Left kidney (tissue), 2 donors: ENCODE measurements around the gene DKKL1. TPM values are rescaled to one million over a fixed set of nuclear protein-coding genes. Genes with fewer than 3 reads are reported as not detected.
"Not testable (repeated sequence)": the region's sequence is repeated elsewhere in the genome, so short reads cannot be mapped to it uniquely, and the experiment has no call there.

Source experiments
- DNase-seq: peaks from one replicate; pipeline ENCODE4 v3.0.0-alpha.2; 2013
- polyA plus RNA-seq: library from polyadenylated mRNA; unstranded; fragments of 120-200 nt; gene quantifications from one replicate; pipeline ENCODE4 v1.2.1, GENCODE V29; 2013; ENCODE audit not compliant: insufficient read length

DKKL1 gene
- polyA plus RNA-seq, 1 donor = 5.0 TPM

- DNase-seq = peak; percentile 94
Observed at GRCh38 chr19:49361438-49362047, 2.1 kb upstream of the DKKL1 start.

DNA sequence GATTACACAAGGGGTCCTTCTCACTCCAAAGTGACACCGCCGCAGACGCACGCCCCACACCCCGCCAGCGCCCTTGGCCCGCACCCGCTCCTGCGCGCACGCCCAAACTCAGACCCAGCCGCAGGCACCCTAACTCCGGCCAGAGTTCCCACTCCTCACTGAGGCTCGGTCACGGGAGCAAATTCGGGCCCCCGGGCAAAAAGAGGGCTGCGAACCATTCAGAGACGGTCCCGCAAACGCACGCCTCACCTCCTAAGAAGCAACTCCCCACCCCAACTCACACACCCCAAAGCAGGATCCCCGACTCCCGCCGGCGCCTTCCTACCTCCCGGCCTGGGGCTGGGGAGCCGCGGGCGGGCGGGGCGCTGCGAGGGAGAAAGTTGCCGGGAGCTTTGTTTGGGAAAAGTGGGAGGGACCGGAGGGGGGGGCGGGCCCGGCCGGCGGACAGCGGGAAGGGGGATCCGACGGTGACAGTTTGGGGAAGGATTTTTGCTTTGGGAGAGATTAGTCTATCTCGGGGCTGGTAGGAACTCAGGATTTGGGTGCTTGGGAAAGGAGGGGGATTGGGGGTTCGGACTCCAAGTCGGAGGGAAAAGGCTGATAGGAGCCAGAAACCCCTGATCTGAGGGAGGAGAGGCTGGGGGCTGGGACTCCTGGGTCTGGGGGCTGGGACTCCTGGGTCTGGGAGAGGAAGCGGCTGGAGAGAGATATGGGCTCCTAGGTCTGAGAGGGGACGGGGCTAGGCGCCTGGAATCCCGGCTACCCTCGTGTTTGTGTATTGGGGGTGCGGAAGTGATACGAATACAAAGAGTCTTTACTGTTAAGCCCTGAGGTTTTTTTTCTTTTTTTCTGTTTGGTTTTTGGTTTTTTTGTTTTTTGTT, 1.4 kb upstream of the DKKL1 start, which contains the start of gene TEAD2:
TSS of gene TEAD2 (minus strand) at position 369 of the 881 bp plus-strand sequence. CDS start 2,341 bp downstream, outside the sequence.
- peak; percentile 78 for DNase-seq

GRCh38 chr19:49362929-49363267, 779 bp upstream of the DKKL1 start:
- DNase-seq = no peak

DNA sequence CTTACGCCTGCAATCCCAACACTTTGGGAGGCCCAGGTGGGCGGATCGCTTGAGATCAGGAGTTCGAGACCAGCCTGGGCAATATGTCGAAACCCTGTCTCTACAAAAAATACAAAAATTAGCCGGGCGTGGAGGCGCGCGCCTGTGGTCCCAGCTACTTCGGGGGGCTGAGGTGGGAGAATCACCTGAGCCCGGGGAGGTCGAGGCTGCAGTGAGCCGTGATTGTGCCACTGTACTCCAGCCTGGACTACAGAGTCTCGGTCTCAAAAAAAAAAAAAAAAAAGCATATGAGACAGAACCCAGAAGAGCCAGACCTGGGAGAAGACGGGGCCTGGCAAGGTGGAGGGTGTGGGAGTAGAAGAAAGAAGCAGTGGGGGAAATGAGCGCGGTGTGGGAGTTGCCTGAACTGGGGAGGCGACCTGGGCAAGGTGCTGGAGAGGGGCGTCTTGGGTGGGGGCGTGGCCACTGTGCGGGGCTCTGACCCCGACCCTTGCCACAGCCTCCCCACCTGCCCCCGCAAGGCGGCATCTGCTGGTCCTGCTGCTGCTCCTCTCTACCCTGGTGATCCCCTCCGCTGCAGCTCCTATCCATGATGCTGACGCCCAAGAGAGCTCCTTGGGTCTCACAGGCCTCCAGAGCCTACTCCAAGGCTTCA, 533 bp downstream of the DKKL1 start:
- DNase-seq = no peak

DNA sequence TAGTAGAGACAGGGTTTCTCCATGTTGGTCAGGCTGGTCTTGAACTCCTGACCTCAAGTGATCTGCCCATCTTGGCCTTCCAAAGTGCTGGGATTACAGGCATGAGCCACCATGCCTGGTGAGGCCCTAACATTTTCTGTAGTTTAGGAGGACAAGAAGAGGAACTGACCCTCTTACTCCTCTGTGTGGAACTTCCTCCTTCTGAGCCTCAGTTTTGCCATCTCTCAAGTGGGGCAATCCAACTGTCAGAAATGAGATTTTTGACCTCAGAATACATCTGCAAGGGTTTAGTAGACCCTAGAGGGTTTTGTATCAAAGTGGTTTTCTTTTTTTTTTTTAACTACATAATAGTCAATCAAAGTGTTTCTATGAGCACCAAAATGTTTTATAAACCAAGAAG, 2.4 kb downstream of the DKKL1 start:
- no peak for DNase-seq

- DNase-seq = no peak
Observed at GRCh38 chr19:49368711-49369358, 5.2 kb downstream of the DKKL1 start.

- no peak for DNase-seq
Observed at GRCh38 chr19:49371184-49371583, 7.5 kb downstream of the DKKL1 start.

- DNase-seq = not testable (repeated sequence)
Observed at GRCh38 chr19:49373174-49373573, 9.5 kb downstream of the DKKL1 start.

DNA sequence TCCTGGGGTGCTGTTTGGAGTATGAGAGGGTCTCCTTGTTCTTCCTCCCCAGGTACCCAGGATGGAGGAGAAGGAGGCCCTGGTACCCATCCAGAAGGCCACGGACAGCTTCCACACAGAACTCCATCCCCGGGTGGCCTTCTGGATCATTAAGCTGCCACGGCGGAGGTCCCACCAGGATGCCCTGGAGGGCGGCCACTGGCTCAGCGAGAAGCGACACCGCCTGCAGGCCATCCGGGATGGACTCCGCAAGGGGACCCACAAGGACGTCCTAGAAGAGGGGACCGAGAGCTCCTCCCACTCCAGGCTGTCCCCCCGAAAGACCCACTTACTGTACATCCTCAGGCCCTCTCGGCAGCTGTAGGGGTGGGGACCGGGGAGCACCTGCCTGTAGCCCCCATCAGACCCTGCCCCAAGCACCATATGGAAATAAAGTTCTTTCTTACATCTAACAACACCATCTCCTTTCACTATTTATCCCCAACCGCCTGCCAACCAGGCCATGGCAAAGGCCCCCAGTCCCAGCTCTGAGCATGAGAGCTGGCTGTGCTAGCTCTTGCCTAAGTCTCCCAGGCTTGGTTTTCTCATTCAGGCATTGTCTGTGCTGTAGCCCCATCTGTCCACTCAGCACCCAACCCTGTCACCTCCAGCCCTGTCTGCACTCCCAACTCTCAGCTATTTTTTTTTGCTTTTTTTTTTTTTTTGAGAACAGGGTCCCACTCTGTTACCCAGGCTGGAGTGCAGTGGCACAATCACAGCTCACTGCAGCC, 11.2 kb downstream of the DKKL1 start:
- DNase-seq = no peak

DNA sequence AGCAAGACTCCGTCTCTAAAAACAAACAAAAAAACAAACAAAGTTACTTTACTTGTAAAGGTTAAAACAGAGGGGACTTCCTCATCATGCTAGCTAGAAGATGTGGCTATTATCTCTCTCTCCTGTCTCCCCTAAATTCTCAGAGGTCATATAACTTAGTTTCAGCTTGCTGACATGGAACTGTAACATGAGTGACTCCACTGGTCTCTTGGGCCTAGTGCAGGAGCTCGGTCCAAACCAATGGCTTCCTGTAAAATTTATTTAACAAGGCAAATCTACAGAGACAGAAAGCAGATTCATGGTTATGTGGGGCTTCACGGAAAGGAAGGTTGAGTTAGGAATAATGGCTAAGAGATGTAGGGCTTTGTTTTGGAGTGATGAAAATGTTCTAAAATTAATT, 14.8 kb downstream of the DKKL1 start:
- DNase-seq = no peak

DNA sequence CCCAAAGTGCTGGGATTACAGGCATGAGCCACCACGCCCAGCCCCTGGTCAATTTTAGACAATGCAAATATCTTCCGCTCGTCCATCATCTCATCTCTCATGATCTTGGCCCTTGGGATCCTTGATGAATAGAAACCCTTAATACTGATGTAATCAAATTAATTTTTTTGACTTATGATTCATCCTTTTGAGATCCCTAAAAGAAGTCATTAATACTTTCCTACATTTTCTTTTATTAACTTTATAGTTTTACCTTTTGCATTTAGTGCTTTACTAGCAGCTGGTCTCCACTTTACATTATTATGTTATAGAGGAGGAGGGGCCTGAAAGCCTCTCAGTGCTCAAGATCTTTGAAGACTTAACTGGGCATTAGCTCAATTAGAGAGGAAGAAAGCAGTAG, 16.7 kb downstream of the DKKL1 start:
- no peak for DNase-seq

GRCh38 chr19:49382639-49383038, 19.0 kb downstream of the DKKL1 start:
- no peak for DNase-seq

- no peak for DNase-seq
Observed at GRCh38 chr19:49383599-49383998, 19.9 kb downstream of the DKKL1 start.

DNA sequence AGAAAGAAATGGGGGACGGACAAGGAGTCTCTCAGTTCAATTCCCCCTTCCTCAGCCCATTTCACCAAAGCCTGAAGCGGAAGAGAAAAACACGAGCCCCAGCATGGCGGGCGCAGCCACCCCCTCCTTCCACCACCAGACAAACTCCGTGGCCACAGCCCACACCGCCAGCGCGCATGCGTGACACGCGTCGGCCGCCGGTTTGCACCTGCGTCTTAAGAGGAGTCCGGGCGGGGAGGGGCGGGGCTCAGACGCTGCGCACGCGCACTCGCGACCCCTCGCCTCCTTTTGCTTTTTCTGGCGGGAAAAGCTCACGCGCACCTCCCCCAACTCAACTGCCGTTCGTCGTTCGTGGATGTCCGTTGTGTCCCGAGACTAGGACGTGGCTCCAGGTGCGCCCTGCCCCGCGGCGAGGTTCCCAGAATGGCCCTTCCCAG, 24.3 kb downstream of the DKKL1 start, which contains the start of gene KASH5:
TSS of gene KASH5 (plus strand) at position 314 of the 437 bp plus-strand sequence. CDS start 2,635 bp downstream, outside the sequence.
- DNase-seq = no peak

GRCh38 chr19:49389406-49389805, 25.7 kb downstream of the DKKL1 start:
- no peak for DNase-seq

GRCh38 chr19:49390131-49390928, 26.7 kb downstream of the DKKL1 start:
- DNase-seq = no peak

GRCh38 chr19:49390929-49391359, 27.3 kb downstream of the DKKL1 start:
- DNase-seq = no peak

DNA sequence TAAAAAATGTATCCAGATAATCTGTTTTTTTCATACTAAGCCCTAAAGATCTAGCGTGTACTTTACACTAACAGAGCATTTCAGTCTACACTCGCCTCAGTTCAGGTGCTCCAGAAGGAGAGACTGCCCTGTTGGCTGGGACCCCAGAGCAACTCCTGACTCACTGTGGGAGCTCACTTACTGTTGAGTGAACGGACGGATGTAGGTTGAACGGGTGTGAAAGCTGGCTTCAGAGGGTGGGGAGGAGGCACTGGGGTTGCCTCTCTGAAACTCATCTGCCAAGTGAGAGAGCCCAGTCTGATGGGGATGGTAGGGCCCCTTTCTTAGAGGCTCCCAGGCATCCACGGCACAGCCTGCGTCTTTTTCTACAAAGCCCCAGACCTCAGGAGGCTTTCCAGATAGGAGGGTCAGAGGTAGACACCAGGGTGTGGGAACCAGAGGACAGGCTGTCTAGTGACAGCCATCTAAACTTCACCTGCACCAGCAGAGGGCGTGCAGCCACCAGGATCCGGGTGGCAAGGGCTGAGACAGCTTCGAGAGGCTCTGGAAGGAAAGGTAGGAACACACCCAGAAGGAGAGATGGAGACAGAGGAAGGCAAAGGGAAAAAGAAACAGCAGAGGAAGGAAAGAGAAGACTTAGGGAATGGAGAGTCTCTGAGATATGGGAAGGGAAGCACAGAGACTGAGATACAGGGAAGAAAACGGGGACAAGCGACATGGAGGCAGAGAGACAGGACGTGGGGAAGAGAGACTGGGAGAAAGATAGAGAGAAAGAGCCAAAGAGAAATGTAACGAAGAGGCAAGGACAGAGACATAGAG, 28.1 kb downstream of the DKKL1 start:
- peak; percentile 77 for DNase-seq

DNA sequence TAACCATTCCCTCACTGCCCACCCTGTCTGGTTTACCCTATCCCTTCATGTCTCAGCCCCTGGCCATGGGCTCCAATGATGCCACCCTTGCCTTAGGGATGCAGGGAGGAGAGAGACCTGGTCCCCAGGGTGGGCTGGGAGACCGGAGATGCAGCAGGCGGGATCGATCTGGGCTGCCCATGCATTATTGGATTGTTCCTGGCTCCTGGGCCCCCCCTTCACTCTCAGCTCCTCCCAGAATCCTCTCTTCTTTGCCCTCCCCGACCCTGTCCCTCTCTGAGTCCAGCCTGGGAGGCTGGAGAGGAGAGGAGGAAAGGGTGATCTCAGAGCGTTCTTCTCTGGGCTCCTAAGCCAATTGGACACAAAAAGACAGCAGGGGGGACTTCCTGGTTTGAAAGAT, 30.2 kb downstream of the DKKL1 start:
- no peak for DNase-seq
